ENCODE data around the gene CAPN7.

DNA sequence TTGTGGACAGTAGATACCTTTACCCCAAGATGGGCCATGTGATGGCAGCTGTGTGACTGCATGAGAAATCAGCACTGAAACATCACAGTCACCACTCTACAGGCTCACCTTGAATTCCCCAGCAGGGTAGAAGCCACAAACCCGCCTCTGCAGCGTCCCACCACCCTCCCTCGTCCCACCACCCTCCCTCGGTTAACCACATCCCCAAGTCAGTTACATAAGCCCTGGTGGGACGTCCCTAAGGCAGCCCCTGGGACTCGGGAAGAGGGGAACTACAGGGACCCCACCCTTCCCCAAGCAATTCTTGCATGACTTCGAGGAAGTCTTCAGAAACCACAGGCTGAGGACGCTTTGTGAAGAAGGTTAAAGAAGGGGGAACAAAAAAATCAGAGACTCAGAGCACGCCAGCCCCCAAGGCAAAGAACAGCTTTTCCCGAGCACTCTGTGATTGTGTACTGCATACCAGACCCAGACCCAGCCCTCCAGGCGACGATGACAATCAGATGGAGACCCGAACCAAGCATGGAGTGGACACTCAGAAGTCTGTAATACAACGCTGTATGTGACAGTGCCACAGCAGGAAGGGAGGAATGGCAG lies 65.8 kb downstream of the CAPN7 start:
- TF ChIP-seq, protein P1, sequence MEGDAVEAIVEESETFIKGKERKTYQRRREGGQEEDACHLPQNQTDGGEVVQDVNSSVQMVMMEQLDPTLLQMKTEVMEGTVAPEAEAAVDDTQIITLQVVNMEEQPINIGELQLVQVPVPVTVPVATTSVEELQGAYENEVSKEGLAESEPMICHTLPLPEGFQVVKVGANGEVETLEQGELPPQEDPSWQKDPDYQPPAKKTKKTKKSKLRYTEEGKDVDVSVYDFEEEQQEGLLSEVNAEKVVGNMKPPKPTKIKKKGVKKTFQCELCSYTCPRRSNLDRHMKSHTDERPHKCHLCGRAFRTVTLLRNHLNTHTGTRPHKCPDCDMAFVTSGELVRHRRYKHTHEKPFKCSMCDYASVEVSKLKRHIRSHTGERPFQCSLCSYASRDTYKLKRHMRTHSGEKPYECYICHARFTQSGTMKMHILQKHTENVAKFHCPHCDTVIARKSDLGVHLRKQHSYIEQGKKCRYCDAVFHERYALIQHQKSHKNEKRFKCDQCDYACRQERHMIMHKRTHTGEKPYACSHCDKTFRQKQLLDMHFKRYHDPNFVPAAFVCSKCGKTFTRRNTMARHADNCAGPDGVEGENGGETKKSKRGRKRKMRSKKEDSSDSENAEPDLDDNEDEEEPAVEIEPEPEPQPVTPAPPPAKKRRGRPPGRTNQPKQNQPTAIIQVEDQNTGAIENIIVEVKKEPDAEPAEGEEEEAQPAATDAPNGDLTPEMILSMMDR (IDR thresholded peaks at IDR 0.05), result no peak
- TF ChIP-seq POLR2A (IDR thresholded peaks at IDR 0.05), result no peak
